WTC11 (cell line): ENCODE measurements around the gene BMP4. TPM values are rescaled to one million over a fixed set of nuclear protein-coding genes. Genes with fewer than 3 reads are reported as not detected.

ENCODE experiments used
- ARID4B ChIP-seq: sonication (generic); formaldehyde crosslinking; IDR thresholded peaks from 2 replicates; pipeline ENCODE4 v1.8.0; 2023; ENCODE audit warnings: missing genetic modification reagents, mild to moderate bottlenecking, borderline replicate concordance
- ATF2 ChIP-seq: sonication (generic); formaldehyde crosslinking; IDR thresholded peaks from 2 replicates; pipeline ENCODE4 v1.8.1; 2022; ENCODE audit warnings: low read depth, missing genetic modification reagents, borderline replicate concordance
- ATF6 ChIP-seq: sonication (generic); formaldehyde crosslinking; IDR thresholded peaks from 2 replicates; pipeline ENCODE4 v1.8.1; 2023; ENCODE audit warnings: mild to moderate bottlenecking, missing genetic modification reagents
- CREB1 ChIP-seq: sonication (generic); formaldehyde crosslinking; IDR thresholded peaks from 2 replicates; pipeline ENCODE4 v1.8.0; 2023; ENCODE audit warnings: mild to moderate bottlenecking, missing genetic modification reagents
- E2F1 ChIP-seq: sonication (generic); formaldehyde crosslinking; IDR thresholded peaks from 2 replicates; pipeline ENCODE4 v1.8.0; 2022; ENCODE audit warnings: mild to moderate bottlenecking, missing genetic modification reagents
- E2F5 ChIP-seq: sonication (generic); formaldehyde crosslinking; IDR thresholded peaks from 2 replicates; pipeline ENCODE4 v1.8.1; 2022; ENCODE audit warnings: mild to moderate bottlenecking, moderate library complexity, missing genetic modification reagents
- ESRRA ChIP-seq: sonication (generic); formaldehyde crosslinking; IDR thresholded peaks from 2 replicates; pipeline ENCODE4 v1.8.1; 2022; ENCODE audit warnings: mild to moderate bottlenecking, missing genetic modification reagents, borderline replicate concordance
- FOXJ3 ChIP-seq: sonication (generic); formaldehyde crosslinking; IDR thresholded peaks from 2 replicates; pipeline ENCODE4 v1.9.0; 2021; ENCODE audit warnings: missing genetic modification reagents, mild to moderate bottlenecking, borderline replicate concordance
- JAZF1 ChIP-seq: fragments of 250-450 bp; sonication (Bioruptor Pico); IDR thresholded peaks from 2 replicates; pipeline ENCODE4 v1.9.0; 2021; ENCODE audit warnings: moderate library complexity, mild to moderate bottlenecking, inconsistent platforms
- NFE2L1 ChIP-seq: sonication (generic); formaldehyde crosslinking; IDR thresholded peaks from 2 replicates; pipeline ENCODE4 v1.8.1; 2023; ENCODE audit warnings: missing genetic modification reagents
- NFYB ChIP-seq: sonication (generic); formaldehyde crosslinking; conservative IDR thresholded peaks from 2 replicates; pipeline ENCODE4 v1.8.0; 2022; ENCODE audit warnings: low read depth, missing genetic modification reagents
- NR3C1 ChIP-seq: sonication (generic); formaldehyde crosslinking; conservative IDR thresholded peaks from 2 replicates; pipeline ENCODE4 v1.8.1; 2023; ENCODE audit warnings: low read depth, mild to moderate bottlenecking, missing genetic modification reagents
- RELA ChIP-seq: sonication (generic); formaldehyde crosslinking; IDR thresholded peaks from 2 replicates; pipeline ENCODE4 v1.8.1; 2022; ENCODE audit warnings: missing genetic modification reagents, mild to moderate bottlenecking, borderline replicate concordance
- SMAD3 ChIP-seq: sonication (generic); formaldehyde crosslinking; IDR thresholded peaks from 2 replicates; pipeline ENCODE4 v1.8.0; 2022; ENCODE audit warnings: missing genetic modification reagents, mild to moderate bottlenecking, borderline replicate concordance
- TP53 ChIP-seq: sonication (generic); formaldehyde crosslinking; IDR thresholded peaks from 2 replicates; pipeline ENCODE4 v1.8.1; 2023; ENCODE audit warnings: mild to moderate bottlenecking, missing genetic modification reagents
- USF1 ChIP-seq: sonication (generic); formaldehyde crosslinking; IDR thresholded peaks from 2 replicates; pipeline ENCODE4 v1.8.0; 2022; ENCODE audit warnings: mild to moderate bottlenecking, missing genetic modification reagents
- ZBTB21 ChIP-seq: sonication (generic); formaldehyde crosslinking; IDR thresholded peaks from 2 replicates; pipeline ENCODE4 v1.8.1; 2023; ENCODE audit warnings: mild to moderate bottlenecking, missing genetic modification reagents, borderline replicate concordance
- ZMAT4 ChIP-seq: fragments of 250-450 bp; sonication (Bioruptor Pico); IDR thresholded peaks from 2 replicates; pipeline ENCODE4 v1.9.0; 2021; ENCODE audit warnings: mild to moderate bottlenecking
- ZNF232 ChIP-seq: sonication (generic); formaldehyde crosslinking; IDR thresholded peaks from 2 replicates; pipeline ENCODE4 v1.8.0; 2022; ENCODE audit warnings: mild to moderate bottlenecking, missing genetic modification reagents
- ZNF281 ChIP-seq: sonication (generic); formaldehyde crosslinking; IDR thresholded peaks from 2 replicates; pipeline ENCODE4 v1.8.0; 2023; ENCODE audit warnings: mild to moderate bottlenecking, missing genetic modification reagents
- ZNF396 ChIP-seq: fragments of 250-450 bp; sonication (Bioruptor Pico); IDR thresholded peaks from 2 replicates; pipeline ENCODE4 v1.8.0; 2021; ENCODE audit warnings: mild to moderate bottlenecking, moderate library complexity, borderline replicate concordance
- total RNA-seq: library from RNA; stranded (reverse); gene quantifications from 3 replicates; pipeline ENCODE4 v1.2.3, GENCODE V29; 2021

BMP4 gene
- total RNA-seq, 1 experiment from 2014 or later, result 7.8 TPM

- TF ChIP-seq ARID4B (CRISPR knock-in tag), result peak; percentile 82
- no peak for TF ChIP-seq ATF2 (CRISPR knock-in tag)
- TF ChIP-seq ZBTB21 (CRISPR knock-in tag), result peak; percentile 87; the same call in 1 of the 2 replicates
- TF ChIP-seq RELA (CRISPR knock-in tag), result peak; percentile 90; the same call in 1 of the 2 replicates
- peak; percentile 89 for TF ChIP-seq CREB1 (CRISPR knock-in tag)
- no peak for TF ChIP-seq ZNF396 (CRISPR knock-in tag)
- no peak for TF ChIP-seq JAZF1 (CRISPR knock-in tag)
- peak; percentile 87 for TF ChIP-seq NFE2L1 (CRISPR knock-in tag)
- TF ChIP-seq USF1, result peak; percentile 79; the same call in 1 of the 2 replicates
- peak; percentile 96 for TF ChIP-seq ESRRA (CRISPR knock-in tag)
- TF ChIP-seq NFYB, result 0 out of 2 replicates have a peak, but pooled peaks have one; percentile 34
- peak; percentile 95 for TF ChIP-seq ZNF281
- peak; percentile 98 for TF ChIP-seq TP53 (CRISPR knock-in tag)
- TF ChIP-seq FOXJ3, result 0 out of 2 replicates have a peak, but pooled peaks have one; percentile 54
- peak; percentile 91 for TF ChIP-seq SMAD3 (CRISPR knock-in tag)
- no peak for TF ChIP-seq NR3C1 (CRISPR knock-in tag)
- TF ChIP-seq ZMAT4, result no peak
- TF ChIP-seq E2F5 (CRISPR knock-in tag), result peak; percentile 85
- TF ChIP-seq E2F1 (CRISPR knock-in tag), result peak; percentile 91
- no peak for TF ChIP-seq ATF6 (CRISPR knock-in tag)
- peak; percentile 80; the same call in 1 of the 2 replicates for TF ChIP-seq ZNF232 (CRISPR knock-in tag)
Observed at GRCh38 chr14:53956427-53957201, at the start of gene BMP4 (continued).
